ENCODE results near the gene NT5M. TPM values are rescaled to one million over a fixed set of nuclear protein-coding genes. Genes with fewer than 3 reads are reported as not detected.

NT5M gene
- total and polyA plus RNA-seq, 2 donors (not counting 1 experiment from before 2014, with no cell fraction given) = 0.37 to 1.2 TPM

GRCh38 chr17:17328251-17328650, 25.1 kb downstream of the NT5M start:
- no peak overlapping the region for H3K9ac ChIP-seq (ENCODE audit: insufficient read depth, low read length)
- no peak overlapping the region for H3K4me2 ChIP-seq (ENCODE audit: extremely low read depth, insufficient read depth, low read length)
- no peaks in the 10 kb centered on the region for H3K4me1 ChIP-seq (ENCODE audit: control insufficient read depth, extremely low read depth, insufficient read depth, low read length)
- H3K79me2 ChIP-seq (ENCODE audit: control insufficient read depth, insufficient read depth, low read length) = no peaks in the 10 kb centered on the region
- no peaks in the 10 kb centered on the region for H3K27me3 ChIP-seq (ENCODE audit: control insufficient read depth, insufficient read depth, low read length)
- TF ChIP-seq EZH2 (IDR thresholded peaks at IDR 0.05; ENCODE audit: low read length, missing control alignments) (no peak), CTCF (conservative IDR thresholded peaks at IDR 0.05 in 1 of 2, IDR thresholded peaks at IDR 0.05 in 1 of 2; ENCODE audit: low read depth in 1 of 2, low read length in 2 of 2) (no peak)
- no peaks in the 10 kb centered on the region for H3K36me3 ChIP-seq (ENCODE audit: control insufficient read depth, insufficient read depth, low read length)
- H4K20me1 ChIP-seq (ENCODE audit: control insufficient read depth, extremely low read depth, insufficient read depth, low read length) = no peaks in the 10 kb centered on the region
- no peaks in the 10 kb centered on the region for H3K9me3 ChIP-seq (ENCODE audit: control insufficient read depth, insufficient read depth, low read depth, low read length)
- no peak overlapping the region for H2AFZ ChIP-seq (ENCODE audit: low read length)
- H3K4me3 ChIP-seq (replicated peaks in 1 of 4; ENCODE audit: control extremely low read depth in 1 of 4, insufficient read depth in 1 of 4, low read depth in 3 of 4, low read length in 4 of 4) = no peak overlapping the region
- no peak for DNase-seq (ENCODE audit: low read depth in 2 of 2)
- no peak overlapping the region for H3K27ac ChIP-seq (ENCODE audit: insufficient read depth, low read length)

GRCh38 chr17:17341452-17341851, 38.3 kb downstream of the NT5M start:
- H3K9ac ChIP-seq (ENCODE audit: insufficient read depth, low read length) = no peak overlapping the region
- H3K9me3 ChIP-seq (ENCODE audit: control insufficient read depth, insufficient read depth, low read depth, low read length) = no peaks in the 10 kb centered on the region
- no peak overlapping the region for H3K27ac ChIP-seq (ENCODE audit: insufficient read depth, low read length)
- no peak overlapping the region for H2AFZ ChIP-seq (ENCODE audit: low read length)
- no peaks in the 10 kb centered on the region for H3K27me3 ChIP-seq (ENCODE audit: control insufficient read depth, insufficient read depth, low read length)
- no peaks in the 10 kb centered on the region for H3K4me1 ChIP-seq (ENCODE audit: control insufficient read depth, extremely low read depth, insufficient read depth, low read length)
- no peaks in the 10 kb centered on the region for H4K20me1 ChIP-seq (ENCODE audit: control insufficient read depth, extremely low read depth, insufficient read depth, low read length)
- no peak for DNase-seq (ENCODE audit: low read depth in 2 of 2)
- no peak overlapping the region for H3K4me2 ChIP-seq (ENCODE audit: extremely low read depth, insufficient read depth, low read length)
- H3K4me3 ChIP-seq (replicated peaks in 1 of 4; ENCODE audit: control extremely low read depth in 1 of 4, insufficient read depth in 1 of 4, low read depth in 3 of 4, low read length in 4 of 4) = no peak overlapping the region
- no peak for TF ChIP-seq EZH2 (IDR thresholded peaks at IDR 0.05; ENCODE audit: low read length, missing control alignments)
- TF ChIP-seq CTCF (conservative IDR thresholded peaks at IDR 0.05 in 1 of 2, IDR thresholded peaks at IDR 0.05 in 1 of 2; ENCODE audit: low read depth in 1 of 2, low read length in 2 of 2) = no peak
- H3K79me2 ChIP-seq (ENCODE audit: control insufficient read depth, insufficient read depth, low read length) = no peaks in the 10 kb centered on the region
- H3K36me3 ChIP-seq (ENCODE audit: control insufficient read depth, insufficient read depth, low read length) = no peaks in the 10 kb centered on the region

GRCh38 chr17:17342242-17342945, 39.2 kb downstream of the NT5M start:
- no peak overlapping the region for H2AFZ ChIP-seq (ENCODE audit: low read length)
- H3K27ac ChIP-seq (ENCODE audit: insufficient read depth, low read length) = no peak overlapping the region
- no peaks in the 10 kb centered on the region for H3K79me2 ChIP-seq (ENCODE audit: control insufficient read depth, insufficient read depth, low read length)
- no peak for TF ChIP-seq CTCF (conservative IDR thresholded peaks at IDR 0.05 in 1 of 2, IDR thresholded peaks at IDR 0.05 in 1 of 2; ENCODE audit: low read depth in 1 of 2, low read length in 2 of 2)
- no peak for TF ChIP-seq EZH2 (IDR thresholded peaks at IDR 0.05; ENCODE audit: low read length, missing control alignments)
- no peak overlapping the region for H3K9ac ChIP-seq (ENCODE audit: insufficient read depth, low read length)
- H4K20me1 ChIP-seq (ENCODE audit: control insufficient read depth, extremely low read depth, insufficient read depth, low read length) = no peaks in the 10 kb centered on the region
- H3K36me3 ChIP-seq (ENCODE audit: control insufficient read depth, insufficient read depth, low read length) = no peaks in the 10 kb centered on the region
- H3K4me3 ChIP-seq (replicated peaks in 1 of 4; ENCODE audit: control extremely low read depth in 1 of 4, insufficient read depth in 1 of 4, low read depth in 3 of 4, low read length in 4 of 4) = no peak overlapping the region
- H3K9me3 ChIP-seq (ENCODE audit: control insufficient read depth, insufficient read depth, low read depth, low read length) = no peaks in the 10 kb centered on the region
- no peak overlapping the region for H3K4me2 ChIP-seq (ENCODE audit: extremely low read depth, insufficient read depth, low read length)
- no peaks in the 10 kb centered on the region for H3K27me3 ChIP-seq (ENCODE audit: control insufficient read depth, insufficient read depth, low read length)
- no peaks in the 10 kb centered on the region for H3K4me1 ChIP-seq (ENCODE audit: control insufficient read depth, extremely low read depth, insufficient read depth, low read length)
- no peak for DNase-seq (ENCODE audit: low read depth in 2 of 2)
